IPS-NIHi7 (cell line): ENCODE results near the gene PDZD2.
"Not testable (repeated sequence)": the region's sequence is repeated elsewhere in the genome, so short reads cannot be mapped to it uniquely, and the experiment has no call there.

ENCODE experiments used
- DNase-seq: peaks from one replicate; pipeline ENCODE4 v3.0.0; 2012; ENCODE audit warnings: mixed read lengths; ENCODE audit errors: extremely low spot score

The PDZD2 gene

GRCh38 chr5:32039601-32040000 is 400.7 kb downstream of the PDZD2 start:
- DNase-seq, result not testable (repeated sequence)

DNA sequence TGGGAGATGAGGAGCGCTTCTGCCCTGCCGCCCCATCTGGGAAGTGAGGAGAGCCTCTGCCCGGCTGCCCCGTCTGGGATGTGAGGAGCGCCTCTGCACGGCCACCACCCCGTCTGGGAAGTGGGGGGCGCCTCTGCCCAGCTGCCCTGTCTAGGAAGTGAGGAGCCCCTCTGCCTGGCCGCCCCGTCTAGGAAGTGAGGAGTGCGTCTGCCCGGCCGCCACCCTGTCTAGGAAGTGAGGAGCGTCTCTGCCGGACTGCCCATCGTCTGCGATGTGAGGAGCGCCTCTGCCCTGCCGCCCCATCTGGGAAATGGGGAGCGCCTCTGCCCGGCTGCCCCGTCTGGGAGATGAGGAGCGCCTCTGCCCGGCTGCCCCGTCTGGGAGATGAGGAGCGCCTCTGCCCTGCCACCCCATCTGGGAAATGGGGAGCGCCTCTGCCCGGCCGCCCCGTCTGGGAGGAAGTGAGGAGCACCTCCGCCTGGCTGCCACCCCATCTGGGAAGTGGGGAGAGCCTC is 401.3 kb downstream of the PDZD2 start:
- DNase-seq, result not testable (repeated sequence)

DNA sequence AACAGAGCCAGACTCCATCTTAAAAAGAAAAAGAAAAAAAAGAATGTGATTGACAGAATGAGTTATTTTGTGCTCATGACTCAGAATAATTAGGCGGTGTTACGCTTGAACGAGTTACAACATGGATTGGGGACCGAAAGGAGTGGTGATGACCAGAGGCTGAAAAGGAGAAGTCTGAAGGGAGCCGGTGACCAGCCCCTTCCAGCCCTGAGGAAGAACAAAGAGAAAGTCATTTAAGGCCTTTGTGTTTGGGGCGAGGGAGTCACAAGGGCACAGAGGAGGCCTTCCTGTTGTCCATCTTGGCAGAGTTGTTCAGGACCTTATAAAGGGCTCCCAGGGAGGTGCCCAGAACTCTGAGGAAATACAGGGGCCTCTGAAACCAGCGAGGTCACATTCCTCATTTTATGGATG is 403.6 kb downstream of the PDZD2 start:
- DNase-seq, result no peak

DNA sequence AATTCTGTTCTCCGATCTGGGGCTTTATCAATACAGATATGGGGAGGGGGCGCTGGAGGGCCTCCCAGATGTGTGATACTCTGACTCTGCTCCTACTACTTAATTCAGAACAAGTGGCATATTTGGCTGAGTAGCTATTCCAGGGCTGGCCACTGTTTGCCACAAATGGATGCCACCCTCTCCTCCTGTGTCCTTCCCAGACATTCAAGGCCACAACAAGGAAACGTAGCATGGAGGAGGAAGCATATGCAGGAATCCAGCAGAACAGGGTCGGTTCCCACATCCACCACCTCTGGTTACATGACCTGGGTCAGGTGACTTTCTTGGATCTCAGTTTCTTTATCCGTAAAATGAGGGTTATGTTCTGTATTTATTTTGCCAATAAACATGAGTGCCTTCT is 404.2 kb downstream of the PDZD2 start:
- DNase-seq, result no peak

DNA sequence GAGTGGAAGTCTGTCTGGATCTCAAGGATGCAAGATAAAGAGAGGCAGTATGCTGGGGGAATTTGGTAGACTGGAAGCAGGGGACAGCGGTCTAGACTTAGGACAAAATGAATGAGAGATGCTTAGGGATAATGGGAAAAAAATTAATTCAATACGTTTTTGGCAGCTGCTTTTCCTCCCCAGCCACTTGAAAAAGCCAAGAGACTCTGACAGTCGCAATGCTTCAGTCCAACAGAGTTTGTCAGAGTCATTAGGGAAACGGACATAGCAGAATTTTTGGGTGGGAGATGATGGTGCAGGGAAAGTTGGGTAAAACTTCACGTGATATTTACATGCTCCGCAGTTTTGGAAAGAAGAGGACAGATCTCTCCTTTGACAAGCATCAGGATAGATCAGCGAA is 405.5 kb downstream of the PDZD2 start:
- DNase-seq, result no peak

DNA sequence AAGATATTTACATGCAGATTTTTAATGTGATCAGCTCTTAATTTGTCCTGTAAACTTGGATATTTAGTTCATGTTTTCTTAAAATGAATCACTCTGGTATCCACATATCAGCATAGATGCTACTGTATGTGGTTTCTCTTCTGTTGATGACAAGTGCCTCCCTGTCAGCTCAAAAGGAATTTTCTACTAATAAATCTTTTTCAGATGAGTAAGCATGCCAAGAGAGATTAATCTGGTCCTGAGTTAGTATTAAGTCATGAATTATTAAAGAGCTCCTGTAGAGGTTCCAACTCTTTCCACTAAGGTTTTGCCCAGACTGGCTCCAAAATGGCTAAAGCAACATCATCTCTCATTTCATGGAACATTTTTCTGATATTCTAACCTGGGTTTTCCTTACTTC is 406.0 kb downstream of the PDZD2 start:
- no peak for DNase-seq

- DNase-seq, result no peak
Observed at GRCh38 chr5:32047056-32047455, 408.1 kb downstream of the PDZD2 start.

GRCh38 chr5:32051796-32052195 is 412.9 kb downstream of the PDZD2 start:
- no peak for DNase-seq

- DNase-seq, result no peak
Observed at GRCh38 chr5:32055891-32056866, 417.2 kb downstream of the PDZD2 start.

- no peak for DNase-seq
Observed at GRCh38 chr5:32057187-32058096, 418.5 kb downstream of the PDZD2 start.

- no peak for DNase-seq
Observed at GRCh38 chr5:32058101-32058500, 419.2 kb downstream of the PDZD2 start.

DNA sequence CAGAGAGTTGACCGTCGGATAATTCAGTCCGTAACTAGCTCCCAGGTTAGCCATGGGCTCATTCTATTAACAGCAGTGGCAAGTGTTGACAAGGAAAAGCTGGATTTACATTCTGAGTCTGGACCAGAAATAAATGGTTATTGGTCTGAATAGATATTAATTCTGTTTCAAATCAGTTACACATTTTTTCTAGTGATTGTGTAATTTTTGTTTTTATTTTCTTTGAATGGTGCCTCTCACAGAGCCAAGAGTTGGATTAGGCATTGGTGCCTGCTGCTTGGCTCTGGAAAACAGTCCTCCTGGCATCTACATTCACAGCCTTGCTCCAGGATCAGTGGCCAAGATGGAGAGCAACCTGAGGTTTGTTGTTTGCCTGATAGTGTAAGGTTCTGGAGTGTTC is 420.1 kb downstream of the PDZD2 start:
- DNase-seq, result no peak

- DNase-seq, result no peak
Observed at GRCh38 chr5:32059761-32060530, 421.0 kb downstream of the PDZD2 start.

DNA sequence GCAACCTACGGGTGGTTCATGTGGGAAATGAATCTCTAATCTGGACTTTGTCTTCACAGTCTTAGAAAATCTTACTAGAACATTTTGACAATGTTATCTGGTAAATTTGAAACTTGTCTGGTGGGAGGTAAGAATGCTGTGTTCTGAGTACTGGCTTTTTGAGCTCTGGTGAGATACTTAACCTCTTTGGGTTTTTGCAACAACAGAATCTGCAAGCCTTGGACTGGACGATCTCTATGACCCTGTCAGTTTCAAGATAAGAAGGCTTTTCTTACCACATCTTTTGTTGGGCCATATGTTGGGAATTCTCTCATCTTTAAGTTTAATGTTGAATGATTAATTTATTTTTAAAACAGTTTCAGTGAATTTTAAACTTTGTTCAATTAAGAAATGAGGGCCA is 422.3 kb downstream of the PDZD2 start:
- no peak for DNase-seq

- DNase-seq, result no peak
Observed at GRCh38 chr5:32066448-32066847, 427.5 kb downstream of the PDZD2 start.

DNA sequence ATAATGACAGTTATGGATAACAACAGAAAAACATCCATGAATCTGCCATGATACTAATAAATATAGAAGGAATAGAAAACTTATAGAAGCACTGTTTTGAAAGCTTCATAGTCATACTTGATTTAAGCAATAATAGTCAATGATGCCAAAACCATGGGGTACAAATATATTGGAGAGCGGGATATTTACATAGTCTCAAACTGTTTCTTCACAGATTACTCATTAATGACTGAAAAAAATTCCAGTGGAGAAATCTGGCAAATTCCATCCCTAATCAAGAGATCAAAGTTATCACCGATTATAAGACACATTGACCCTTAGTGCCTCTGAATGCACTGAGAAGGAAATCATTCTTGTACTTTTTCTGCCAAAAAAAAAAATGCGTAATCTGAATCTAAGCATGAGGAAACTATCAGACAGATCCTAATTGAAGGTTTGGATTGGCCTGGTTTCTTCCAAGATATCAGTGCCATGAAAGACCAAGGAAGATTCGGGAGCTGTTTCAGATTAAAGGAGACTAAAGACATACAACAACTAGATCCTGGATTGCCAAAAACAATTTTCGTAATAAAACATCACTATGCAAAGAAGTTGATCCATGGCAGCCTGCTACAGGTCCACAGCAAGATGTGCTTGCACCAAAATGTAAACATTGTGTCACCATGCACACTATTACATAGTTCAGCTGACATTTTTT is 429.0 kb downstream of the PDZD2 start:
- no peak for DNase-seq

- no peak for DNase-seq
Observed at GRCh38 chr5:32068561-32068960, 429.6 kb downstream of the PDZD2 start.

- DNase-seq, result no peak
Observed at GRCh38 chr5:32069396-32069795, 430.5 kb downstream of the PDZD2 start.

DNA sequence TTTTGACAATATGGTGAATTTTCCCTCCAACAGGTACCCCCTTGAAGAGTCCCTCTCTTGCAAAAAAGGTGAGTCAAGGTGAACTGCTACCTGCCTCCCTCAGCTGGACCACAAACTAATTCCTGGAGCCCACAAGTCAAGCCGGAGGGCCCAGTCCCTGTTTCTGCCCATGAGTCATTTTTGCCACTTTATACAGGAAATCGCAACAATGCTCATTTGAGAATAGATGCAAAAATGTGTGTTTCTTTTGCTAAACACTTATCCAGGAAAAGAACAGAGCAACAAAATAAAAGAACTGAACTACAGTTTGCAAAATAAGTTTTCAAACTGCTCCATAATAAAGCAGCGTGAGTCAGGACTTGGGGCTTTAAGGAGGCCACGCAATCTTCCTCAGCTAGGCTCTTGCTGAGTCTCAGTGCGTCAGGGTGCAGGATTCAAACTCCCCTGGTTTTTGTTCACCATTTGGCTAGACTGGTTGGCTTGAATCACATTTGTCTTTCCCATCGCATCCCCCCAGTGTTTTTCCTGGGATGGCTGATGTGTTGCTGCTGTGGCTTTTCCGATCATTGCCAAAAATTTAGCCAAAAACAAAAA is 432.5 kb downstream of the PDZD2 start:
- no peak for DNase-seq

- no peak for DNase-seq
Observed at GRCh38 chr5:32072054-32072453, 433.1 kb downstream of the PDZD2 start.
